Stromal cell of bone marrow (primary cell): ENCODE results near the gene WIPF2.

Source experiments
- DNase-seq: peaks from one replicate; pipeline ENCODE4 v3.0.0-alpha.2; 2012; ENCODE audit warnings: low read depth

Gene WIPF2

DNA sequence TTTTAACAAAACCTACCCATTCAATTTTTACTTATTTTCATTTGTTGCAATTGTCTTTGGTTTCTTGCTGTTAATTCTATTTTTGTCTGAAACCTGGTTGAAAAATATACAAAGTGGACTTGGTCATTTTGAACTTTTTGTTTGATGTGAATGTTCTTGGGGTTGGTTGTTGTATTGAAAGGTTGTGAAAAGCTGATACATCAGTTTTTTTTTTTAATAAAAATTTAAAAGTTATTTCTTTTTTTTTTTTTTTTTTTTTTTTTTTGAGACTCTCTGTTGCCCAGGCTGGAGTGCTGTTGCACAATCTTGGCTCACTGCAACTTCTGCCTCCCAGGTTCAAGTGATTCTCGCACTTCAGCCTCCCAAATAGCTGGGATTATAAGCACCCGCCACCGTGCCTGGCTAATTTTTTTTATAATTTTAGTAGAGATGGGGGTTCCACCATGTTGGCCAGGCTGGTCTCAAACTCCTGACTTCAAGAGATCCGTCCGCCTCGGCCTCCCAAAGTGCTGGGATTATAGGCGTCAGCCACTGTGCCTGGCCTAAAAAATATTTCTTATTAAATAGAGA is 28.9 kb downstream of the WIPF2 start:
- no peak for DNase-seq

DNA sequence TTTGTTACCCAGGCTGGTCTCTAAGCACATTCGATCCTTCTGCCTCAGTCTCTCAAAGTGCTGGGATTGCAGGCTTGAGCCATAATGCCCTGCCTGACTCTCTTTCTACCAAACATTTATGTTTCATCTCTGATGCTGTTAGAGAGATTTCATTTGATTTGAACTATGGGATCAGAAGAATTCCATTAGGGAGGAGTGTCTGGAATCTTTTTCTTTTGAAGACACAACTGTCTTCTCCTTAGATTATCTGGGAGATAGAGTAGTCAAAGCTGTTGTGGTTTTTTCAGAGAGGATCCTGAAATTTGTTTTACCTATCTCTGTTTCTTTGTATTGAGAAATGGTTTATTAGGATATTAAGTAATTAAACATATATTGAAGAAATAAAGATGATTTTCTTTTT is 29.4 kb downstream of the WIPF2 start:
- DNase-seq, result no peak

DNA sequence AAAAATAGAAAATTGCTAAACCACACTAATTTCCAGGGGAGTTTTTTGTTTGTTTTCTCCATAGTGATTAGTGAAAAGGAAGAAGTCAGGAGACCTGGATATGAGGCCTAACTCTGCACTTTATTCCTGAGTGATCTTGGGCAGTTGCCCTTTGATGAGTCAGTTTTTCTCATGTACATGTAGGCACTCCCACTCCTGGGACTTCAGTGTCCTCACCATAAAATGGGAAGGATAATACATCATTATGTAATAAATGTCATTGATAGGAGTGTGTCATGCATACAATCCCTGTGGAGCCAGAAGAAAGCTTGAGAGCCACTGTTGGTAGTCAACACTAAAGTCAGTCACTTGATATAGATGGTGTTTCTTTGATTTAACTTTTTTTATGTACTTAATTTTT is 32.5 kb downstream of the WIPF2 start:
- peak; percentile 95 for DNase-seq

DNA sequence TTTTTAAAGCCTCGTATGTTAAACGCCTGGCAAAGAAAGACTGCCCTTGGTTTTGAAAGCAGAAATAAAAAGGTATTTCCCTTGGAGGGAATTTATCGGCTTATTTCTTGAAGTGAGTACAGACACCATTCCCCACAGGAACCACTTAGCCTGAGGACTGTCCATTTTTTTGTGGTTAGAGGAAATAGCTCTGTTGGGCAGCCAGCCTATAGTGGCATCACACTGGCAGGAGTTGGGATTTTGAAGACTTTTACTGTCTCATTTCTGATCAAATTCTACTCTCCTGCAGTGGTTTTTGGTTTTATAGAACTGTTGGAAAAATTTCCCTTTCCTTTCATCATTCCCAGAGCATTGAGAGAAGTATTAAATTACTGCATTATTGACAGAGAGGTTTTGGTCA is 34.5 kb downstream of the WIPF2 start:
- no peak for DNase-seq

DNA sequence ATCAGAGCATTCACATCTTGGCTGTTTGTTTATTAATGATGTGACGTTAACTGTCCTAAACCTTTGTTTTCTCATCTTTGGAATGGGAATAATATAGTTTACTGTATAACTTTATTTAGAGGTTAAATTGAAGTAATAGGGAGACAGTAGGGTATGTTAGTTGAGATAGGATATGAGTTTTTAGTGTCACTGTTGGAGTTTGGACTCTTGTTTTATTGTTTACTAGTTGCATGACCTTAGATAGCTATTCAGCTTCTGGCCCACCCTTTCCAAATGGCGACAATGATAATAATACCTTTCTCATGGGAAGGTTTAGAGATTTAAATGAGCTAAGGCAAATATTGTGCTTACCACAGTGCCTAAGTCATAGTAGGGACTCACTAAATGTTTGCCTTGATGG is 40.4 kb downstream of the WIPF2 start:
- no peak for DNase-seq

DNA sequence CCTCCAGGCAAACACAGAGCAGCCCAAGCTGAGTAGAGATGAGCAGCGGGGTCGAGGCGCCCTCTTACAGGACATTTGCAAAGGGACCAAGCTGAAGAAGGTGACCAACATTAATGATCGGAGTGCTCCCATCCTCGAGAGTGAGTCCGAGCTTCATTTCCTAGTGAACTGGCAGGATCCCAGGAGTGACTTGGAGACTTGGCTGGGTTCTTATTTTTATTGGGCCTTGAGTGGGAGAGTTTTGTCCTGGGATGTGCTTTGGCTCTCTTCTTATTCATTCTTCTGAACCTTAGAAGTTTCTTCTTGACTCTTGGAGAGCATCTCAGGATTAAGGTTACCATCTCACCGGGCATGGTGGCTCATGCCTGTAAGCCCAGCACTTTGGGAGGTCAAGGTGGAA is 41.4 kb downstream of the WIPF2 start:
- DNase-seq, result peak; percentile 32

DNA sequence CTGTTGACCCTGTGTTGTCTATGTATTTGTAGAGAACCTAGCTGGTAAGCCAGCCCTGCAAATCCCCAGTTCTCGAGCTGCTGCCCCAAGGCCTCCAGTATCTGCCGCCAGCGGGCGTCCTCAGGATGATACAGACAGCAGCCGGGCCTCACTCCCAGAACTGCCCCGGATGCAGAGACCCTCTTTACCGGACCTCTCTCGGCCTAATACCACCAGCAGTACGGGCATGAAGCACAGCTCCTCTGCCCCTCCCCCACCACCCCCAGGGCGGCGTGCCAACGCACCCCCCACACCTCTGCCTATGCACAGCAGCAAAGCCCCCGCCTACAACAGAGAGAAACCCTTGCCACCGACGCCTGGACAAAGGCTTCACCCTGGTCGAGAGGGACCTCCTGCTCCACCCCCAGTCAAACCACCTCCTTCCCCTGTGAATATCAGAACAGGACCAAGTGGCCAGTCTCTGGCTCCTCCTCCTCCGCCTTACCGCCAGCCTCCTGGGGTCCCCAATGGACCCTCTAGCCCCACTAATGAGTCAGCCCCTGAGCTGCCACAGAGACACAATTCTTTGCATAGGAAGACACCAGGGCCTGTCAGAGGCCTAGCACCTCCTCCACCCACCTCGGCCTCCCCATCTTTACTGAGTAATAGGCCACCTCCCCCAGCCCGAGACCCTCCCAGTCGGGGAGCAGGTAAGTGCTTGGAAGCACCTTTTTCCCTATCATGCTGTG is 45.5 kb downstream of the WIPF2 start:
- DNase-seq, result no peak

DNA sequence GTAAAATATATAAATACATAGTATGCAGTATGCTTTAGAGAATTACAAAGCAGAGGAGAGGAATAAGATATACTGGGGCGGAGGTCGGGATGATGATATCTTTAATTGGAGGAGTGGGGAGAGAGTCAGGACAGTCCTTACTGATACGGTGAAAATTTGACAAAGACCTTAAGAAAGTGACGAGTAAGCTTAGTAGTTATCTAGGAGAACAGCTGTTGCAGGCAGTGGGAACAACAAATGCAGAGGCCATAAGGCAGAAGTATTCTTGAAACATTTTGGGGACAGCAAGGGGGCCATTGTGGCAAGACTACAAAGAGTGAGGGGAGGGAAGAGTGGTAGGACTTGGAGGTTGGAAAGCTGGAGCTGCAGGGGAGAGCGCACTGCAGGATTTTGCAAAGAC is 46.2 kb downstream of the WIPF2 start:
- DNase-seq, result no peak

DNA sequence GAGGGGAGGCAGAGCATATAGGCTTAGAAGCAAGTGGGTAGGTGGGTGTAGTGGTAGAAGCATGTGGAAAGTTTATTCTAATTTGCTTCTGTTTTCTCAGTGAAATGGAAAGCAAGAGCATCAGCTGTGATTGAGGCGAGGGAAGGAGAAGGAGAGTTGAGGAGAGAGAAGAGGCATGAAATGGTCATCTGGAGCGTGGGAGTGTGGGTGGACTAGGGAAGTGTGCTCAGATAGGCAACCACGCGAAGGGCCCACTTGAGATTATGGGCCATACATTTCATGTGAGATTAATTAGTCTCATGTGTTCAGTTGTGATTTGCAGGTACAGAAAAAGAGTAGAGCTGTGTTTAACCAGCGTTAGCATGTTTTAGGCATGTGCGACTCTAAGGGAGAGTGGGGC is 47.8 kb downstream of the WIPF2 start:
- DNase-seq, result no peak

DNA sequence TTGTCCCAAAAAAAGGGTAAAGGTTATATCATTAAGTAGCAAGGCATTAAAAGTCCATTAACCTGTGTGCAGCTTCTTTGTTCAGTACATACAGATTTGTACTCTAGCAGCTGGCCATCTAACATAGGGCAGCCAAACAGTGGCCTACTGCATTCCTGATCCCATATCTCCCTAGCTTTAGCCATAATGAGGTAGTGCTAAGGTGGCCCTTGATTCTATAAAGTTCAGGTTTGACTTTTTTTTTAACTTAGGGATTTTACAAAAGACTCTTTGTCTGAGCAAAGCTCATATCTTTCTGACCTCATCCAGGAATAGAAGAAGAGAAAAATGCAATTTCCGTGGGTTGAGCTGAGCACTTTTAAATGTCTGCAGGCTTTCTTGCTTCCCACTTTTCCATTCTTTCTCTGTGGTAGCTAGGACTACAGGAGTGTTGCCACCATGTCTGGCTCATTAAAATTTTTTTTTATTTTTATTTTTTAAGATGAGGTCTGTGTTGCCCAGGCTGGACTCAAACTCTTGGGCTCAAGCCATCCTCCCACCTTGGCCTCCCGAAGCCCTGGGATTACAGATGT is 49.1 kb downstream of the WIPF2 start:
- DNase-seq, result no peak

DNA sequence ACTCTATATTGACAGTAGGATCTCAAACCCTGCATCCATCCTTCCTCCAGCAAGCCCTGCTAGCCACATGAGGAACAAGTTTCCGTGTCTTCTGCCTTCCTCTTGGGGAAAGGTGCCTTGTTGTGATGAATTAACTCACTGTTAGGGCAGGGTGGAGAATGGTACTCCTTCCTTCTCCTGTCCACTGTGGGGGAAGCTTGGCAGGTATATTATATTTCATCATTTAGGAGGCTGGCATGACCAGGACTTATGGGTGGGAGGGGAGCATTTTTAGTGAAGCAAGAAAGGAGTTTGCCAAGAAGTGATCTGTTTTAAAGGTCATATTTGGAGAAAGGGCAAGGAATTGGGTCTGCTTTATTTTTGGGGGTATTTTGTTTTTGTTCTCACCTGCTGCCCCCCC is 59.3 kb downstream of the WIPF2 start:
- no peak for DNase-seq

DNA sequence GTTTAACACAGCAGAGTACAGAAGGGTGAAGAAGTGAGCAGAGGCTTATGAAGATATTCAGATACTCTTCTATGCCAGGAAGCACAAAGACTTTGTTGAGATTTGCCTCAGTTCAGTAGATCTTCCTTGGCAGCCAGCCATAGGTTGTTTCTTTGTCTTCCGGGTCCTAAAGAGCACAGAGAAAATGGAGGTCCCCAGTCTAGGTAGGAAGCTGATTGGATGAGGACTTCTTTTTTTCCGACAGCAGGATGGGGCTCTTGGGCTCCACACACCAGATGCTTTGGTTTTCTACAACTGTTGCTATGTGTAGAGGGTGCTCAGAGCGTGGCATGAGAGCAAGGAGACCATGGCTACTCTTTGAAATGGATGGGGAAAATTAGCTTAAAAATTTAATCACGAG is 60.3 kb downstream of the WIPF2 start:
- no peak for DNase-seq

DNA sequence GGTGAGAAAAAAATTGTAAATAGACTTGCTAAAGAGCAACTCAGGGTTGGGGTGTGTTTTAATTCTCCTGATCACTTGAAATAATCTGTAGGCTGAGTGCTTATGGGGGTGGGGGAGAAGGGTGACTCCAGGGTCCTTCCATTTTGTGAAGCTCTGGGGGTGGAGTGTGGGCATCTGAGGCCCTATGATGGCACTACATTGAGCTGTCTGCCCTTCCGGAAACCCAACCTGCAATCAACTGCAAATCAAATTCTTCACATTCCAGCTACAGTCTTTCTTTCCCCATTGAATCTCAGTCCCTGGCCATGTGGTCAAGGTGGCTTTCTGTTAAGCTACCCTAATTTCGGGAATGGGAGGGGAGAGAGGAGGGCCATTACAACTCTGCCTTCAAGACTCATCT is 62.6 kb downstream of the WIPF2 start:
- DNase-seq, result no peak

DNA sequence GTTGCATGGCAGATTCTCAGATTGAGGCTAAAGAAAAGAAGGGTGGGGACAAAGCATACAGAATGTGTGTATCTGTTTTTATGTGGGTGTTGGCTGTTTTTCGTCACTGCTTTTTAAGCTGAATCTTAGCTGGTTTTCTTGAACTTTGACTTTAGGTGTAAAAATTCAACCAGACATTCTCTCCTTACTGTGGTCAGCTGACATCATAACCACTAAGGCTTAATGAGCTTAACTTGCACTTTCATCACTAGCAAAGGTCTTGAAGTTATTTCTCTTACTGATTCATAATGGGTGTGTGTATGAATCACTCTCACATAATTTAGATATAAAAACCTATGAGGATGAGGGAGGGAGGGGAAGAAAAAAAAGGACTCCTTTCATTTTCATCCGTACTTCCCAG is 64.6 kb downstream of the WIPF2 start:
- peak; percentile 92 for DNase-seq

DNA sequence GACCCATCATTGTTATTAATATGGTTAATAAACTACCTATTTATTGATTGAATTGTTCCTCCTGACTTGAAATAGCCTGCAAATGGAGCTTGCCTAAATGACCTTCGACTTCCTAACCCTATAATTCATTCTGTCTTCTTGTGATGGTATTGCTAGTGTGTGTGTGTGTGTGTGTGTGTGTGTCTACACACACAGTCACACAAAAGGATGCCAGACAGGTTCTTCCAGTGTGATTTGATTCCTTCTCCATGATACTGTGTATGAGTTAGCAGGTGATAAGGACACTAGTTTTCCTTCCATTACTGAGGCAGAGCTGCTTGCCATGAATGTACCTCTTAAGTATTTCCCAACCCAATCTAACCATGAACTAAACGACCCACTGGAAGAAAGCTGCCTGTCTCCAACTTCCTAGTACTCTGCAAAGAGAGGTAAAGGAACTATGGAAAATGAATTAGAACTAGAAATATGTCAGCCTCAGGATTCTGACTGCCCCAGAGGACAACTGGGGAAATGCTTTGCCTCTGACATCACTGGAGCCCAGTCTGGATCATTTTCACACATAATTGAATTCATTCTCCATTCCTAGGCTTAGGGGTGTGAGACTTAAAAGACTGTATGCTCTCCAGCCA is 65.1 kb downstream of the WIPF2 start:
- peak; percentile 82 for DNase-seq

DNA sequence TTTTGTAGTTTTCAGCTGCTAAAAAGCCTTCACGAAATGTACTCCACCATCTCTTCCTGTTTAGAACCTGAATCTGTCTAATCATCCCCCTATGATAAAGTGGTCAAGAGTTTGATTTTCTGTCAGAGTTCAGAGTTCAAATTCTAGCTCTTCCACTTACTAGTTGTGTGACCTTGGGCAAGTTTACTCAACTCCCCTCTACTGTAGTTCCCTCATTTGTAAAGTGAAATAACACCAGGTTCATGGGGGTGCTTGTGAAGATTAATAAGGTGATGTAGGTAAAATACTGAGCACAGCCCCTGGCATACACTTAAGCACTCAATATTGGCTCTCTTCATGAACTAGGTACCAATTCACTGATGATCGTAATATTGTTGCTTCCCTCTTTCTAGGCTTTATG is 67.4 kb downstream of the WIPF2 start:
- DNase-seq, result no peak

DNA sequence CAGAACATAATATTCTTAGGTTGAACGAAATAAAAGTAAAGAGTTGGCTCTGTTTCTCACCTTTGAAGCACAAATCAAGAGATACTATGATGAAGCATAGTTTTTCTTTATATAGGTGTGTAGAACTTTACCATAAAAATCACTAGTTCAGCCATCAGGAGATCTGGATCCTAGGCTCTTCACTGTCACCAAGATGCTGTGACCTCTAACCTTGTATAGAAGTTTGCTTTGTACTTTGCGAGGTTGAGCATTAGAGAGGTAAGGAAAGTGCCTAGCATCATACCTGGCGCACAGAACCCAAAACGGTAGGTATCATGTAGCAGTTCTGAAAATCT is 68.0 kb downstream of the WIPF2 start:
- DNase-seq, result no peak

DNA sequence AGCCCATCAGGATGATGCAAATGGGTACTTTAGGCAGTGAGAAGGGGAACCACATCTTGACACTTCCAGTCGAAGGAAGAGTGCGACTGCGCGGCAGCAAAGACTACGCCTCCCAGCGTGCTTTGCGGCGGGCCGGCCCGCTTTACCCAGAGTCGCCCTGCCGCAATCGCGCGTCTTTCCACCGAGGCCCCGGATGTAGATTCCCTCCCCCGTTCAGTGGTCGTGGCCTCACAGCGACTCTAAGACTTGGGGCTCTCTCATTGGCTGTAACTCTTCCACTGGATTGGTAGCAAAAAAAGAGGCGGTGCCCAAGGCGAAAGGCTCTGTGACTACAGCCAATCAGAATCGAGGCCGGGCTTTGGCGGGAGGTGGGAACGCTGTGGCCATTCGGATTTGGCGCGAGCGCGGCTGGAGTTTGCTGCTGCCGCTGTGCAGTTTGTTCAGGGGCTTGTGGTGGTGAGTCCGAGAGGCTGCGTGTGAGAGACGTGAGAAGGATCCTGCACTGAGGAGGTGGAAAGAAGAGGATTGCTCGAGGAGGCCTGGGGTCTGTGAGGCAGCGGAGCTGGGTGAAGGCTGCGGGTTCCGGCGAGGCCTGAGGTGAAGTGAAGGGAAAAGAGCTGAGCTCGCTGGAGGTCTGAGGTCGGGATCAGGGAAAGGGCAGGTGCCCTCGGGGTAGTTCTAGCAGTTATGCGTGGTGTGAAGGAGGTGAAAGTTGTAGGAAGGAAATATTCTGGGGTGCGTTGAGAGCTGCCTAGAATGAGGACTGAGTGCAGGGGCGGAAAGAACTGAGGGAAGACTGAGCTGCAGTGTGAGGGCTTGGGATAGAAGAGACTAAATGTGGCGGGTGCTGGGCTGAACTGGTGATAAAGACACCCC is 68.6 kb downstream of the WIPF2 start, which contains the start of gene CDC6:
Gene CDC6 (plus strand): TSS at position 386 of the 876 bp plus-strand sequence. CDS start 1,542 bp downstream, outside the sequence.
- peak; percentile 99 for DNase-seq

DNA sequence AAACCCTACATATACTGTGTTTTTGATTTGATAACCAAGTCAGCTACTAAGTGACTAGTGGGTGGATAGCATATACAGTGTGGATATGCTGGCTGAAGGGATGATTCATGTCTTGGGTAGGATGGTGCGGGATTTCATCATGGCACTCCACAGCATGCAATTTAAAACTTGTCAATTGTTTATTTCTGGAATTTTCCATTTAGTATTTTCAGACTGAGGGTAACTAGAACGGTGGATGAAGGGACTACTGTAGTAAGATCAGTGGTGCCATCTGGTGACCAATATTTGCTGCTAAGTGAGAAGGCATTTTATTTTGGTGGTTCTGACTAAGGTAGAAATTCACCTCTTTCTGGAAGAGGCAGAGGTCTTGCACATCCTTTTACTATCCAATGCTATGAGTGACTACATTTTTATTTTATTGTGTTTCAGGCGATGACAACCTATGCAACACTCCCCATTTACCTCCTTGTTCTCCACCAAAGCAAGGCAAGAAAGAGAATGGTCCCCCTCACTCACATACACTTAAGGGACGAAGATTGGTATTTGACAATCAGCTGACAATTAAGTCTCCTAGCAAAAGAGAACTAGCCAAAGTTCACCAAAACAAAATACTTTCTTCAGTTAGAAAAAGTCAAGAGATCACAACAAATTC is 71.7 kb downstream of the WIPF2 start:
- DNase-seq, result peak; percentile 87

DNA sequence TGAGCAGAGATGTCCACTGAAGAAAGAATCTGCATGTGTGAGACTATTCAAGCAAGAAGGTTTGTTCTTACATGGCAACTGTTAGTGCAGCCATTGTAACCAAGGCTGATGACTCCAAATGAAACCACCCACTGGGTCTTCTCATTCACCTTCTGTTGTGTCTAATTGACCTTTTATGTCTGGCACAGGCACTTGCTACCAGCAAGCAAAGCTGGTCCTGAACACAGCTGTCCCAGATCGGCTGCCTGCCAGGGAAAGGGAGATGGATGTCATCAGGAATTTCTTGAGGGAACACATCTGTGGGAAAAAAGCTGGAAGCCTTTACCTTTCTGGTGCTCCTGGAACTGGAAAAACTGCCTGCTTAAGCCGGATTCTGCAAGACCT is 72.2 kb downstream of the WIPF2 start:
- no peak for DNase-seq

DNA sequence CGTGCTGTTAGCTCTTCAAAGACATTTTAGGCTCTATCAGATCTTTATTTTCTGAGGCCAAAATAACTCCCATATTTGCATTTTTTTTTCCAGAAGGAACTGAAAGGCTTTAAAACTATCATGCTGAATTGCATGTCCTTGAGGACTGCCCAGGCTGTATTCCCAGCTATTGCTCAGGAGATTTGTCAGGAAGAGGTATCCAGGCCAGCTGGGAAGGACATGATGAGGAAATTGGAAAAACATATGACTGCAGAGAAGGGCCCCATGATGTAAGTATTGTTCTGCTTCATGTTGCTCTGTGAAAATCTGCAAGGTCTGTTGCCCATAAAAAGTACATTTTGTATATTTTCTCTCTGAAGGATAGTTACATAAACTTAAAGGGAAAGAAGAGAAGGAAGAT is 74.3 kb downstream of the WIPF2 start:
- peak; percentile 49 for DNase-seq
